Omental fat pad (tissue), 4 donors: ENCODE data around the gene SYNCRIP. TPM values are rescaled to one million over a fixed set of nuclear protein-coding genes. Genes with fewer than 3 reads are reported as not detected.

ENCODE experiments used
- ATAC-seq: fragments of 150-250 bp; one replicate; pipeline ENCODE4 v1.9.1; 2016; ENCODE audit warnings: mild to moderate bottlenecking, moderate library complexity; ENCODE audit not compliant: low FRiP score
- DNase-seq: peaks from one replicate; pipeline ENCODE4 v3.0.0-alpha.2; 2019; ENCODE audit warnings: low spot score
- total RNA-seq, 4 donors: library from RNA; depleted of rRNA; stranded (reverse); fragments of >200 nt; gene quantifications; one replicate each; pipeline ENCODE4 v1.1.0, GENCODE V29; 2016
- TF ChIP-seq, protein P1 (sequence below), 3 donors: fragments of 450-650 bp; IDR thresholded peaks; one replicate each; pipeline ENCODE4 v1.5.1; 2016 to 2017; ENCODE audit warnings: antibody characterized with exemption in 3 of 3, mild to moderate bottlenecking in 3 of 3, moderate library complexity in 2 of 3

Gene SYNCRIP
- total RNA-seq, 4 donors from 2014 or later: 52.9 to 126 (median 64.1) TPM

DNA sequence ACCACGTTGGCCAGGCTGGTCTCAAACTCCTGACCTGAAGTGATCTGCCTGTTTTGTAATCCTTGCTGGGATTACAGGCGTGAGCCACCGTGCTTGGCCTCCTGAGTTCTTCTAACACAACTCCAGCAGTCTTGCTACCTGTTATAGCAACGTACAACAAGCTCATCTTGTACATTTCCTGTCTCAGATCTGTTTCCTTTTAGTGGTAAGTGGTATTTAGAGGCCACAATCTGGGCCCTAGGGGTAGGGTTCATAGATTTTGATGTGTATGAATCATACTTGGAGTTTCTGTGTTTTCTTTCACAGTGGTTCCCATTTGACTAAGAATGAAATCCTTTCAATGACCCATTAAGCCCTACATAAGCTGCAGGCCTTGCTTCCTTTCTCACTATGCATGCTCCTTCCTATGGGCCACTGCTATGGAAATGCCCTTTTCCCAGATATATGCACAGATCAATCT lies 27.1 kb upstream of the SYNCRIP start:
- ATAC-seq (no peak), DNase-seq (no peak)
- TF ChIP-seq, protein P1, sequence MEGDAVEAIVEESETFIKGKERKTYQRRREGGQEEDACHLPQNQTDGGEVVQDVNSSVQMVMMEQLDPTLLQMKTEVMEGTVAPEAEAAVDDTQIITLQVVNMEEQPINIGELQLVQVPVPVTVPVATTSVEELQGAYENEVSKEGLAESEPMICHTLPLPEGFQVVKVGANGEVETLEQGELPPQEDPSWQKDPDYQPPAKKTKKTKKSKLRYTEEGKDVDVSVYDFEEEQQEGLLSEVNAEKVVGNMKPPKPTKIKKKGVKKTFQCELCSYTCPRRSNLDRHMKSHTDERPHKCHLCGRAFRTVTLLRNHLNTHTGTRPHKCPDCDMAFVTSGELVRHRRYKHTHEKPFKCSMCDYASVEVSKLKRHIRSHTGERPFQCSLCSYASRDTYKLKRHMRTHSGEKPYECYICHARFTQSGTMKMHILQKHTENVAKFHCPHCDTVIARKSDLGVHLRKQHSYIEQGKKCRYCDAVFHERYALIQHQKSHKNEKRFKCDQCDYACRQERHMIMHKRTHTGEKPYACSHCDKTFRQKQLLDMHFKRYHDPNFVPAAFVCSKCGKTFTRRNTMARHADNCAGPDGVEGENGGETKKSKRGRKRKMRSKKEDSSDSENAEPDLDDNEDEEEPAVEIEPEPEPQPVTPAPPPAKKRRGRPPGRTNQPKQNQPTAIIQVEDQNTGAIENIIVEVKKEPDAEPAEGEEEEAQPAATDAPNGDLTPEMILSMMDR (IDR thresholded peaks at IDR 0.05): no peak

DNA sequence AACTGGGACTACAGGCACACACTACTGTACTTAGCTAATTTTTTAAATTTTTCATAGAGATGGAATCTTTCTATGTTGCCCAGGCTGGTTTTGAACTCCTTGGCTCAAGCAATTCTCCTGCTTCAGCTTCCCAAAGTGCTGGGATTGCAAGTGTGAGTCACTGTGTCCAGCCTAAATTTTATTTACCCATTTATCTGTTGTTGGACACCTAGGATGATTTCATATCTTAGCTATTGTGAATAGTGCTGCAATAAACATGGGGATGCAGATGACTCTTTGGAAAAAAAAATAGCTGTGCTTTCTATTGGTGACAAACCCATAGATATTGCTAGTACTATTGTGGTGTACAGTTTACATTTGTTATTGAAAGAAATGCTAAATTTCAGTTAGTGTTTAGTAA lies 19.6 kb upstream of the SYNCRIP start:
- TF ChIP-seq, protein P1 (IDR thresholded peaks at IDR 0.05): no peak
- DNase-seq: no peak
- no peak for ATAC-seq

DNA sequence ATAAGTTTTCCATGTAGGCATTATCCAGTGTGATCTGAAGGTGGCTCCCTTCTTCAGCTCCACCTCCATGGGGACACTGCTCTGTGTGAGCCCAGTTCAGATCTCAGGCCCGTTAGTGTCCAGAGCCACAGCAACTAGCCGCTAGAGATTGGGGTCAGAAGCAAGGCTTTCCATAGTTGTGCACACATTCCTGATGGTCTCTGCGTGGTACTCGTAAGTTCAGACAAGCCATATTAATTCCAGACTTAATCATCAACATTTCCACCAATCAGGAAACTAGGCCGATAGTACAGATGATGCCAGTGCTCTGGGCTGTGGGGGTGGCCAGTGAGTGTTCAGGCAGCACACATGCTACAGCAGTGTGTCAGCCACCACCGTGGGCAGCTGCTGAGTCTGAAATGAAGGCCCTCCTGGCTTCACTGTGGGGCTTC lies 17.5 kb upstream of the SYNCRIP start:
- ATAC-seq (no peak), DNase-seq (no peak)
- TF ChIP-seq, protein P1 (IDR thresholded peaks at IDR 0.05): no peak

DNA sequence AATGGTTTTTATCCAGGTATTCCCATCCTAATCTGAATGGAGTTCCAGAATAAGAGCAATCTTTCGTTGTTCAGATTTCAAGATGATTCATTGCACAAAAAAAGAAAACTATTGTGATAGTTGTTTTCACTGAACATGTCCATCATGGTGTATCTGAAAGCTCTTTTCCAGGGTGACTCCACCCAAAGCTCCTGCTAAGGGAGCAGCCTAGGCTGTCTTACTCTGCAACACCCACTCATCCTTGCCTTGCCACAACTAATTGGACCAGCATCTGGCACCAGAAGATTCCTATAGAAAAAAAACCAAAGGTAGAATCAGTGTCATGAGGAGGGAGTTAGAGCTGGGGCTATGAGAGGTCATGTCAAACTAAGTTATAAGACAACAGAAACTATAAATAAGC lies 7.9 kb upstream of the SYNCRIP start:
- TF ChIP-seq, protein P1 (IDR thresholded peaks at IDR 0.05): no peak
- ATAC-seq (no peak), DNase-seq (no peak)

DNA sequence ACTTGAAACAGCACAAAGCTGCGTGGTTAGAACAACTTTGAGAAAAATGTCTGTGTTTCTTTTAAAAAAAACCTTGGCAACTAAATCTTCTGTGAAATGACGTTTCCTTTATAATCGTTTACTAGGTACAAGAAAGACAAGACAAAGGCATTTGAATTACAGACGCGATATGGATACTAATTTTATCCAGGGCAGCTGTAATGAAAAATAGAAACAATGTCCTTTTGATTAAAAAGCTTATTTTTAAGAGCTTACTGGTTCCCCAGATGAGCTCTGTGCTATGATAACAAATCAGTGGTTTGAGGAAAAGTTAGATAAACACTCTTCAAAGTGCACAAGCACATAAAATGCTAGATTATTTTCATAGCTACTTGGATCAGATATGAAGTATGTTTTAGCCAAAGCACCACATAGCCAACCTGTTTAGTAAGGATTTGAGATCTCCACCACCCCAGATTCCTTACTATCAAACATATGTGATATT lies 1.6 kb upstream of the SYNCRIP start:
- TF ChIP-seq, protein P1 (IDR thresholded peaks at IDR 0.05): no peak
- ATAC-seq: no peak
- DNase-seq: no peak

DNA sequence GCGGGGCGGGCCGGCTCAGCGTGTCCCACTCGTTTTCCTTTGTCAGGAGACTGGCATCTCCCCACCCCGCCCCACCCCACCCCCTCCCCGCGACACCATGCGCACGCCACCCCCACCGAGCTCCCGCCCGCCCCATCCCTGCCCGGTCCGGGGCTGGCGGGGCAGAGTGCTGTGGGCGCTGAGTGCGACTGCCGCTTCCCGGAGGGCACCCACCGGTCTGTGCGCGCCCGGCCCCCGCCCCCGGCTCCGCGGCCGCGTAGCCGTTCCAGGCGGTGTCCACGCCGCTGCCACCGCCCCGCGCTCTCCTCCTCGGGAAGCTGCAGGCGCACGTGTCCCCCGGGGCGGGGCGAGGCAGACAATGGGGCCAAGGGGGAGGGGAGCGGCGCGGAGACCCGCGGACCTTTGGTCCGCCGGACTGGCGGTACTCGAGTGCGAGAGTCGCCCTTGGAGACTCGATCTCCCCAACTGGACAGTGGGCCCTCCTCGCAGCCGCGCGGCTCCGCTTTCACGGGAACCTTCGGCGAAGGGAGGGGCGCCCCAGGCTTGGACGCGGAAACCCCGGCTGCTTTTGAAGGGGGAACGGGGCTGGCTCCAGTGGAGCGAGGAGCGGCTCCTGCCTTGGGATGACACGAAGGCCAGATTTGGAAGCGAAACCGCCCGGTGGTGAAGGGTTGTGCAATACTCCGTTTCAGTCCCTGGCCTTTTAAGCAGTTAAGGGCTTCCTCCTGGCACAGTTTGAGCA lies 1.0 kb upstream of the SYNCRIP start:
- TF ChIP-seq, protein P1 (IDR thresholded peaks at IDR 0.05): no peak
- DNase-seq (peak; percentile 57), ATAC-seq (peak; percentile 52)
